Measurements from ENCODE around the gene LRRC1.
A peak's percentile ranks its signal among the peaks of the same experiment; 100 is the strongest.

LRRC1 gene

GRCh38 chr6:53840027-53840426 is 45.2 kb downstream of the LRRC1 start:
- Histone ChIP-seq H3K4me1 (ENCODE audit: control insufficient read depth, insufficient read depth, low read length) (peaks cover 16% of the 10 kb centered on the region), H3K36me3 (ENCODE audit: control insufficient read depth in 2 of 2, insufficient read depth in 1 of 2, low read length in 2 of 2) (no peaks in the 10 kb centered on the region), H3K4me3 (ENCODE audit: low read depth, low read length) (no peak overlapping the region), H3K9me3 (ENCODE audit: control insufficient read depth, insufficient read depth, low read depth, low read length) (no peaks in the 10 kb centered on the region), H3K27ac (ENCODE audit: extremely low read depth, low read depth, low read length) (no peak overlapping the region)
- TF ChIP-seq ZSCAN16 (tag by site-specific recombination; IDR thresholded peaks at IDR 0.05) (no peak), OVOL3 (tag by site-specific recombination; IDR thresholded peaks at IDR 0.05) (no peak), SETDB1 (IDR thresholded peaks at IDR 0.05; ENCODE audit: insufficient read length, low read length) (peak; percentile 33), ZNF423 (tag by site-specific recombination; IDR thresholded peaks at IDR 0.05) (no peak), SP7 (tag by site-specific recombination; IDR thresholded peaks at IDR 0.05) (no peak), ZEB2 (tag by site-specific recombination; IDR thresholded peaks at IDR 0.05) (no peak), ZBTB8A (tag by site-specific recombination; IDR thresholded peaks at IDR 0.05) (no peak), ZNF416 (tag by site-specific recombination; IDR thresholded peaks at IDR 0.05) (no peak)
- ChIA-PET POLR2A (interaction anchor here (0.7 kb wide), 1 partner anchor 186 kb away, joined by 7 read pairs; no protein-coding TSS in a partner anchor), CTCF (interaction anchor here (0.7 kb wide), 3 partner anchors 187 to 868 kb away, joined by 3 to 4 read pairs (median 4); no protein-coding TSS in a partner anchor)

GRCh38 chr6:53845280-53846195 is 50.7 kb downstream of the LRRC1 start:
- POLR2A ChIA-PET, result interaction anchor here (1.6 kb wide), 1 partner anchor 51 kb away, joined by 4 read pairs; the partner anchor contains the start of gene LRRC1
- H3K4me3 ChIP-seq (ENCODE audit: low read depth, low read length), result no peak overlapping the region
- no peaks in the 10 kb centered on the region for H3K36me3 ChIP-seq (ENCODE audit: control insufficient read depth in 2 of 2, insufficient read depth in 1 of 2, low read length in 2 of 2)
- no peak overlapping the region for H3K27ac ChIP-seq (ENCODE audit: extremely low read depth, low read depth, low read length)
- no peaks in the 10 kb centered on the region for H3K9me3 ChIP-seq (ENCODE audit: control insufficient read depth, insufficient read depth, low read depth, low read length)
- CTCF ChIA-PET, result interaction anchor here (0.9 to 1.4 kb wide), 2 partner anchors 11 to 117 kb away, joined by 6 to 8 read pairs; no protein-coding TSS in a partner anchor
- no peaks in the 10 kb centered on the region for H3K4me1 ChIP-seq (ENCODE audit: control insufficient read depth, insufficient read depth, low read length)
- no peak for TF ChIP-seq HOXA7 (CRISPR knock-in tag; IDR thresholded peaks at IDR 0.05; ENCODE audit: borderline replicate concordance)
- no peak for TF ChIP-seq ZNF292 (tag by site-specific recombination; IDR thresholded peaks at IDR 0.05; ENCODE audit: borderline replicate concordance, low read depth)
- TF ChIP-seq, protein P1, sequence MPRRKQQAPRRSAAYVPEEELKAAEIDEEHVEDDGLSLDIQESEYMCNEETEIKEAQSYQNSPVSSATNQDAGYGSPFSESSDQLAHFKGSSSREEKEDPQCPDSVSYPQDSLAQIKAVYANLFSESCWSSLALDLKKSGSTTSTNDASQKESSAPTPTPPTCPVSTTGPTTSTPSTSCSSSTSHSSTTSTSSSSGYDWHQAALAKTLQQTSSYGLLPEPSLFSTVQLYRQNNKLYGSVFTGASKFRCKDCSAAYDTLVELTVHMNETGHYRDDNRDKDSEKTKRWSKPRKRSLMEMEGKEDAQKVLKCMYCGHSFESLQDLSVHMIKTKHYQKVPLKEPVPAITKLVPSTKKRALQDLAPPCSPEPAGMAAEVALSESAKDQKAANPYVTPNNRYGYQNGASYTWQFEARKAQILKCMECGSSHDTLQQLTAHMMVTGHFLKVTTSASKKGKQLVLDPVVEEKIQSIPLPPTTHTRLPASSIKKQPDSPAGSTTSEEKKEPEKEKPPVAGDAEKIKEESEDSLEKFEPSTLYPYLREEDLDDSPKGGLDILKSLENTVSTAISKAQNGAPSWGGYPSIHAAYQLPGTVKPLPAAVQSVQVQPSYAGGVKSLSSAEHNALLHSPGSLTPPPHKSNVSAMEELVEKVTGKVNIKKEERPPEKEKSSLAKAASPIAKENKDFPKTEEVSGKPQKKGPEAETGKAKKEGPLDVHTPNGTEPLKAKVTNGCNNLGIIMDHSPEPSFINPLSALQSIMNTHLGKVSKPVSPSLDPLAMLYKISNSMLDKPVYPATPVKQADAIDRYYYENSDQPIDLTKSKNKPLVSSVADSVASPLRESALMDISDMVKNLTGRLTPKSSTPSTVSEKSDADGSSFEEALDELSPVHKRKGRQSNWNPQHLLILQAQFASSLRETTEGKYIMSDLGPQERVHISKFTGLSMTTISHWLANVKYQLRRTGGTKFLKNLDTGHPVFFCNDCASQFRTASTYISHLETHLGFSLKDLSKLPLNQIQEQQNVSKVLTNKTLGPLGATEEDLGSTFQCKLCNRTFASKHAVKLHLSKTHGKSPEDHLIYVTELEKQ (tag by site-specific recombination; IDR thresholded peaks at IDR 0.05; ENCODE audit: borderline replicate concordance), result no peak
- no peak for TF ChIP-seq KLF8 (tag by site-specific recombination; IDR thresholded peaks at IDR 0.05)
- TF ChIP-seq, protein P2, sequence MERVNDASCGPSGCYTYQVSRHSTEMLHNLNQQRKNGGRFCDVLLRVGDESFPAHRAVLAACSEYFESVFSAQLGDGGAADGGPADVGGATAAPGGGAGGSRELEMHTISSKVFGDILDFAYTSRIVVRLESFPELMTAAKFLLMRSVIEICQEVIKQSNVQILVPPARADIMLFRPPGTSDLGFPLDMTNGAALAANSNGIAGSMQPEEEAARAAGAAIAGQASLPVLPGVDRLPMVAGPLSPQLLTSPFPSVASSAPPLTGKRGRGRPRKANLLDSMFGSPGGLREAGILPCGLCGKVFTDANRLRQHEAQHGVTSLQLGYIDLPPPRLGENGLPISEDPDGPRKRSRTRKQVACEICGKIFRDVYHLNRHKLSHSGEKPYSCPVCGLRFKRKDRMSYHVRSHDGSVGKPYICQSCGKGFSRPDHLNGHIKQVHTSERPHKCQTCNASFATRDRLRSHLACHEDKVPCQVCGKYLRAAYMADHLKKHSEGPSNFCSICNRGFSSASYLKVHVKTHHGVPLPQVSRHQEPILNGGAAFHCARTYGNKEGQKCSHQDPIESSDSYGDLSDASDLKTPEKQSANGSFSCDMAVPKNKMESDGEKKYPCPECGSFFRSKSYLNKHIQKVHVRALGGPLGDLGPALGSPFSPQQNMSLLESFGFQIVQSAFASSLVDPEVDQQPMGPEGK (tag by site-specific recombination; IDR thresholded peaks at IDR 0.05), result no peak
- TF ChIP-seq KLF9 (tag by site-specific recombination; IDR thresholded peaks at IDR 0.05; ENCODE audit: low read depth), result no peak
- TF ChIP-seq ZNF843 (tag by site-specific recombination; IDR thresholded peaks at IDR 0.05), result no peak
- no peak for TF ChIP-seq ZNF548 (tag by site-specific recombination; IDR thresholded peaks at IDR 0.05)
- no peak for TF ChIP-seq ZFP37 (tag by site-specific recombination; IDR thresholded peaks at IDR 0.05)
- no peak for TF ChIP-seq ZNF175 (tag by site-specific recombination; IDR thresholded peaks at IDR 0.05)
- TF ChIP-seq ZBTB17 (tag by site-specific recombination; IDR thresholded peaks at IDR 0.05), result no peak
- TF ChIP-seq HOXD13 (CRISPR knock-in tag; IDR thresholded peaks at IDR 0.05; ENCODE audit: borderline replicate concordance), result no peak
- TF ChIP-seq, protein P3, sequence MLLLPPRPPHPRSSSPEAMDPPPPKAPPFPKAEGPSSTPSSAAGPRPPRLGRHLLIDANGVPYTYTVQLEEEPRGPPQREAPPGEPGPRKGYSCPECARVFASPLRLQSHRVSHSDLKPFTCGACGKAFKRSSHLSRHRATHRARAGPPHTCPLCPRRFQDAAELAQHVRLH (tag by site-specific recombination; IDR thresholded peaks at IDR 0.05), result no peak
- TF ChIP-seq ZSCAN30 (tag by site-specific recombination; IDR thresholded peaks at IDR 0.05), result no peak
- no peak for TF ChIP-seq ZNF792 (tag by site-specific recombination; IDR thresholded peaks at IDR 0.05)
- TF ChIP-seq ZBTB48 (tag by site-specific recombination; IDR thresholded peaks at IDR 0.05), result no peak

Measured in HEK293 (cell line).